Esophagus mucosa (tissue), 1 donor: ENCODE data around the gene MARCKS. TPM values are rescaled to one million over a fixed set of nuclear protein-coding genes. Genes with fewer than 3 reads are reported as not detected.
A peak's percentile ranks its signal among the peaks of the same experiment; 100 is the strongest.

Experiments used
- ATAC-seq: fragments of 200-7000 bp; cut with Tn5 transposase; one replicate; pipeline ENCODE4 v1.9.1; 2020
- total RNA-seq: library from RNA; stranded (reverse); gene quantifications from one replicate; pipeline ENCODE4 v1.2.4, GENCODE V29; 2023
- donor health status: DM: yes; HTN: yes; CAD: no.

MARCKS gene
- 86.2 TPM for total RNA-seq

- ATAC-seq = peak; percentile 72
These were observed at the start of gene MARCKS for GRCh38 chr6:113856625-113857555. Gene MARCKS (plus strand): TSS chr6:113857345. CDS start chr6:113857746, 401 bp downstream.

GRCh38 chr6:113809826-113810225 is 47.3 kb upstream of the MARCKS start:
- peak; percentile 43 for ATAC-seq

GRCh38 chr6:113813142-113813541 is 44.0 kb upstream of the MARCKS start:
- no peak for ATAC-seq

- ATAC-seq = no peak
These were observed 38.6 kb upstream of the MARCKS start for GRCh38 chr6:113818578-113818977.

- no peak for ATAC-seq
These were observed 37.8 kb upstream of the MARCKS start for GRCh38 chr6:113819169-113819830.

- ATAC-seq = no peak
These were observed 36.4 kb upstream of the MARCKS start for GRCh38 chr6:113820761-113821160.

- ATAC-seq = no peak
These were observed 35.7 kb upstream of the MARCKS start for GRCh38 chr6:113821445-113821844.

- ATAC-seq = no peak
These were observed 33.2 kb upstream of the MARCKS start for GRCh38 chr6:113823916-113824315.

- ATAC-seq = no peak
These were observed 32.7 kb upstream of the MARCKS start for GRCh38 chr6:113824411-113824810.

- no peak for ATAC-seq
These were observed 32.3 kb upstream of the MARCKS start for GRCh38 chr6:113824866-113825265.

- ATAC-seq = no peak
These were observed 31.4 kb upstream of the MARCKS start for GRCh38 chr6:113825781-113826180.

GRCh38 chr6:113828984-113829695 is 28.0 kb upstream of the MARCKS start:
- ATAC-seq = no peak

- no peak for ATAC-seq
These were observed 27.5 kb upstream of the MARCKS start for GRCh38 chr6:113829696-113830045.

- no peak for ATAC-seq
These were observed 27.0 kb upstream of the MARCKS start for GRCh38 chr6:113830140-113830539.

GRCh38 chr6:113833537-113833936 is 23.6 kb upstream of the MARCKS start:
- peak; percentile 25 for ATAC-seq

GRCh38 chr6:113837170-113837569 is 20.0 kb upstream of the MARCKS start:
- ATAC-seq = no peak

GRCh38 chr6:113842165-113842564 is 15.0 kb upstream of the MARCKS start:
- ATAC-seq = no peak

- ATAC-seq = no peak
These were observed 13.6 kb upstream of the MARCKS start for GRCh38 chr6:113843500-113844073.

GRCh38 chr6:113846577-113846976 is 10.6 kb upstream of the MARCKS start:
- ATAC-seq = no peak

- no peak for ATAC-seq
These were observed 9.7 kb upstream of the MARCKS start for GRCh38 chr6:113847447-113847846.

- no peak for ATAC-seq
These were observed 8.9 kb upstream of the MARCKS start for GRCh38 chr6:113848280-113848679.

- no peak for ATAC-seq
These were observed 8.3 kb upstream of the MARCKS start for GRCh38 chr6:113848811-113849210.

- no peak for ATAC-seq
These were observed 3.9 kb upstream of the MARCKS start for GRCh38 chr6:113853252-113853651.
